Glutamatergic neuron (in vitro differentiated cells): Measurements from ENCODE around the gene TAS2R41. TPM values are rescaled to one million over a fixed set of nuclear protein-coding genes. Genes with fewer than 3 reads are reported as not detected.

Experiments used
- DNase-seq: peaks from one replicate; pipeline ENCODE4 v3.0.0; 2022
- H3K27ac Mint-ChIP-seq: one replicate; pipeline ENCODE4 v1.8.0; 2020; ENCODE audit warnings: mild to moderate bottlenecking, mixed read lengths, inconsistent platforms; ENCODE audit not compliant: unreplicated experiment
- H3K27me3 Mint-ChIP-seq: one replicate; pipeline ENCODE4 v1.8.0; 2020; ENCODE audit warnings: mild to moderate bottlenecking, moderate library complexity, mixed read lengths, inconsistent platforms; ENCODE audit not compliant: unreplicated experiment
- H3K36me3 Mint-ChIP-seq: one replicate; pipeline ENCODE4 v1.8.0; 2020; ENCODE audit warnings: mild to moderate bottlenecking, mixed read lengths, inconsistent platforms; ENCODE audit not compliant: unreplicated experiment
- H3K4me1 Mint-ChIP-seq: one replicate; pipeline ENCODE4 v1.8.0; 2020; ENCODE audit warnings: mild to moderate bottlenecking, low read depth, mixed read lengths, inconsistent platforms; ENCODE audit not compliant: unreplicated experiment
- H3K4me3 Mint-ChIP-seq: one replicate; pipeline ENCODE4 v1.8.0; 2020; ENCODE audit warnings: mild to moderate bottlenecking, mixed read lengths, inconsistent platforms; ENCODE audit not compliant: unreplicated experiment
- H3K9me3 Mint-ChIP-seq: one replicate; pipeline ENCODE4 v1.8.0; 2020; ENCODE audit warnings: mild to moderate bottlenecking, moderate library complexity, mixed read lengths, inconsistent platforms; ENCODE audit not compliant: unreplicated experiment
- CTCF ChIP-seq: fragments of 200-600 bp; sonication (generic); IDR thresholded peaks from one replicate; pipeline ENCODE4 v1.5.0; 2021; ENCODE audit not compliant: partially characterized antibody, unreplicated experiment
- total RNA-seq: library from RNA; stranded (reverse); fragmentation: NEBNext Ultra II Directional; extraction: Animal tissue kit (Norgen Biotek cat#: 25700); gene quantifications from one replicate; pipeline ENCODE4 v1.2.1, GENCODE V29; 2021; ENCODE audit not compliant: unreplicated experiment

Gene TAS2R41
- total RNA-seq, 1 donor from 2014 or later: not detected

GRCh38 chr7:143455942-143456341, 21.7 kb upstream of the TAS2R41 start:
- no peaks in the 10 kb centered on the region for H3K36me3 Mint-ChIP-seq
- H3K9me3 Mint-ChIP-seq: peaks cover 1% of the 10 kb centered on the region

GRCh38 chr7:143456992-143457793, 20.5 kb upstream of the TAS2R41 start:
- Mint-ChIP-seq H3K9me3 (peaks cover 1% of the 10 kb centered on the region), H3K4me3 (no peak overlapping the region), H3K27me3 (no peaks in the 10 kb centered on the region), H3K36me3 (no peaks in the 10 kb centered on the region), H3K4me1 (no peaks in the 10 kb centered on the region), H3K27ac (no peak overlapping the region)
- no peak for TF ChIP-seq CTCF
- DNase-seq: no peak

More at GRCh38 chr7:143455942-143456341, 21.7 kb upstream of the TAS2R41 start:
- H3K27me3 Mint-ChIP-seq: no peaks in the 10 kb centered on the region
- no peaks in the 10 kb centered on the region for H3K4me1 Mint-ChIP-seq
- H3K27ac Mint-ChIP-seq: no peak overlapping the region
- no peak for DNase-seq
- H3K4me3 Mint-ChIP-seq: no peak overlapping the region
- no peak for TF ChIP-seq CTCF

- no peaks in the 10 kb centered on the region for H3K36me3 Mint-ChIP-seq
- H3K27ac Mint-ChIP-seq: no peak overlapping the region
- H3K27me3 Mint-ChIP-seq: no peaks in the 10 kb centered on the region
- H3K9me3 Mint-ChIP-seq: peaks cover 1% of the 10 kb centered on the region
- no peak for TF ChIP-seq CTCF
- DNase-seq: no peak
- H3K4me3 Mint-ChIP-seq: no peak overlapping the region
- no peaks in the 10 kb centered on the region for H3K4me1 Mint-ChIP-seq
Measured at GRCh38 chr7:143458263-143458662, 19.4 kb upstream of the TAS2R41 start.

GRCh38 chr7:143458681-143459080, 19.0 kb upstream of the TAS2R41 start:
- no peak for TF ChIP-seq CTCF
- DNase-seq: no peak
- Mint-ChIP-seq H3K4me1 (no peaks in the 10 kb centered on the region), H3K4me3 (no peak overlapping the region), H3K36me3 (no peaks in the 10 kb centered on the region), H3K27ac (no peak overlapping the region), H3K27me3 (no peaks in the 10 kb centered on the region), H3K9me3 (peaks cover 1% of the 10 kb centered on the region)

GRCh38 chr7:143459359-143459758, 18.3 kb upstream of the TAS2R41 start:
- H3K27ac Mint-ChIP-seq: no peak overlapping the region
- H3K36me3 Mint-ChIP-seq: no peaks in the 10 kb centered on the region
- no peaks in the 10 kb centered on the region for H3K4me1 Mint-ChIP-seq
- no peak for TF ChIP-seq CTCF
- DNase-seq: no peak
- H3K9me3 Mint-ChIP-seq: no peaks in the 10 kb centered on the region
- H3K4me3 Mint-ChIP-seq: no peak overlapping the region
- no peaks in the 10 kb centered on the region for H3K27me3 Mint-ChIP-seq
